ENCODE data around the gene ADAMTS9. TPM values are rescaled to one million over a fixed set of nuclear protein-coding genes. Genes with fewer than 3 reads are reported as not detected.

ADAMTS9 gene, protein sequence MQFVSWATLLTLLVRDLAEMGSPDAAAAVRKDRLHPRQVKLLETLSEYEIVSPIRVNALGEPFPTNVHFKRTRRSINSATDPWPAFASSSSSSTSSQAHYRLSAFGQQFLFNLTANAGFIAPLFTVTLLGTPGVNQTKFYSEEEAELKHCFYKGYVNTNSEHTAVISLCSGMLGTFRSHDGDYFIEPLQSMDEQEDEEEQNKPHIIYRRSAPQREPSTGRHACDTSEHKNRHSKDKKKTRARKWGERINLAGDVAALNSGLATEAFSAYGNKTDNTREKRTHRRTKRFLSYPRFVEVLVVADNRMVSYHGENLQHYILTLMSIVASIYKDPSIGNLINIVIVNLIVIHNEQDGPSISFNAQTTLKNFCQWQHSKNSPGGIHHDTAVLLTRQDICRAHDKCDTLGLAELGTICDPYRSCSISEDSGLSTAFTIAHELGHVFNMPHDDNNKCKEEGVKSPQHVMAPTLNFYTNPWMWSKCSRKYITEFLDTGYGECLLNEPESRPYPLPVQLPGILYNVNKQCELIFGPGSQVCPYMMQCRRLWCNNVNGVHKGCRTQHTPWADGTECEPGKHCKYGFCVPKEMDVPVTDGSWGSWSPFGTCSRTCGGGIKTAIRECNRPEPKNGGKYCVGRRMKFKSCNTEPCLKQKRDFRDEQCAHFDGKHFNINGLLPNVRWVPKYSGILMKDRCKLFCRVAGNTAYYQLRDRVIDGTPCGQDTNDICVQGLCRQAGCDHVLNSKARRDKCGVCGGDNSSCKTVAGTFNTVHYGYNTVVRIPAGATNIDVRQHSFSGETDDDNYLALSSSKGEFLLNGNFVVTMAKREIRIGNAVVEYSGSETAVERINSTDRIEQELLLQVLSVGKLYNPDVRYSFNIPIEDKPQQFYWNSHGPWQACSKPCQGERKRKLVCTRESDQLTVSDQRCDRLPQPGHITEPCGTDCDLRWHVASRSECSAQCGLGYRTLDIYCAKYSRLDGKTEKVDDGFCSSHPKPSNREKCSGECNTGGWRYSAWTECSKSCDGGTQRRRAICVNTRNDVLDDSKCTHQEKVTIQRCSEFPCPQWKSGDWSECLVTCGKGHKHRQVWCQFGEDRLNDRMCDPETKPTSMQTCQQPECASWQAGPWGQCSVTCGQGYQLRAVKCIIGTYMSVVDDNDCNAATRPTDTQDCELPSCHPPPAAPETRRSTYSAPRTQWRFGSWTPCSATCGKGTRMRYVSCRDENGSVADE (N-terminal part only)
- 10 to 100 TPM in 2 of 4 donors, 1 to 10 TPM in 2; 5.1 to 52.0 (median 9.5) TPM for total RNA-seq

GRCh38 chr3:64687781-64688604, at the start of gene ADAMTS9:
TSS of gene ADAMTS9 (minus strand) at chr3:64688000. CDS start at chr3:64687657, 343 bp downstream.
- no peaks in the 10 kb centered on the region for H3K36me3 ChIP-seq
- DNase-seq, result peak in 2 of 3 donors; percentile 61 to 67
- H3K27me3 ChIP-seq, result no peaks in the 10 kb centered on the region
- H3K4me1 ChIP-seq, result peaks cover 0 to 6% (median 0%) of the 10 kb centered on the region in 4 donors
- peak within 1 kb of the TSS; percentile 72 to 94 (median 86) for H3K27ac ChIP-seq
- TF ChIP-seq POLR2A (IDR thresholded peaks at IDR 0.05), result no peak
- TF ChIP-seq, protein P1, sequence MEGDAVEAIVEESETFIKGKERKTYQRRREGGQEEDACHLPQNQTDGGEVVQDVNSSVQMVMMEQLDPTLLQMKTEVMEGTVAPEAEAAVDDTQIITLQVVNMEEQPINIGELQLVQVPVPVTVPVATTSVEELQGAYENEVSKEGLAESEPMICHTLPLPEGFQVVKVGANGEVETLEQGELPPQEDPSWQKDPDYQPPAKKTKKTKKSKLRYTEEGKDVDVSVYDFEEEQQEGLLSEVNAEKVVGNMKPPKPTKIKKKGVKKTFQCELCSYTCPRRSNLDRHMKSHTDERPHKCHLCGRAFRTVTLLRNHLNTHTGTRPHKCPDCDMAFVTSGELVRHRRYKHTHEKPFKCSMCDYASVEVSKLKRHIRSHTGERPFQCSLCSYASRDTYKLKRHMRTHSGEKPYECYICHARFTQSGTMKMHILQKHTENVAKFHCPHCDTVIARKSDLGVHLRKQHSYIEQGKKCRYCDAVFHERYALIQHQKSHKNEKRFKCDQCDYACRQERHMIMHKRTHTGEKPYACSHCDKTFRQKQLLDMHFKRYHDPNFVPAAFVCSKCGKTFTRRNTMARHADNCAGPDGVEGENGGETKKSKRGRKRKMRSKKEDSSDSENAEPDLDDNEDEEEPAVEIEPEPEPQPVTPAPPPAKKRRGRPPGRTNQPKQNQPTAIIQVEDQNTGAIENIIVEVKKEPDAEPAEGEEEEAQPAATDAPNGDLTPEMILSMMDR (IDR thresholded peaks at IDR 0.05), result no peak
- H3K9me3 ChIP-seq, result no peaks in the 10 kb centered on the region
- H3K4me3 ChIP-seq, result peak within 1 kb of the TSS; percentile 29 to 68 (median 55)

DNA sequence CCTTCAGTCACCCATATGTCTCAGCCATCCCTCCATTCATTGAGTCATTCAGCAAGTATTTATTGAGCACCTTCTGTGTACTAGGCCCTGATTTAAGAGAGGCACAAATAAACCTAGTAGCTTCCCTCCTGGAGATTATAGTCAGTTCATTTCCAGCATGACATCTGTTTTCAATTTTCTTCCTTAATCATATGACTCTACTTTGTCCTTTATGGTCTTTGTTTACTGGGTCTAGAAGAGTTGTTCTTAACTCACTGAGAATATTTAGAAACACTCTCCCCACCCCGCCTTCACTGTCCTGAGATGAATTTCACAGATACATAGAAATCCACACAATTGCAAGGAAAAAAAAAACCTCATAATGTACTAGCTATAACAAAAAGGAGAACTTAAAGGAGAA, 44.8 kb upstream of the ADAMTS9 start:
- H3K27me3 ChIP-seq, result no peaks in the 10 kb centered on the region
- no peak overlapping the region for H3K27ac ChIP-seq
- no peaks in the 10 kb centered on the region for H3K36me3 ChIP-seq
- H3K4me3 ChIP-seq, result no peak overlapping the region
- no peaks in the 10 kb centered on the region for H3K9me3 ChIP-seq
- H3K4me1 ChIP-seq, result no peaks in the 10 kb centered on the region
- TF ChIP-seq, protein P1 (IDR thresholded peaks at IDR 0.05), result no peak
- TF ChIP-seq POLR2A (IDR thresholded peaks at IDR 0.05), result no peak
- DNase-seq, result no peak

- Histone ChIP-seq H3K4me1 (no peaks in the 10 kb centered on the region), H3K27me3 (no peaks in the 10 kb centered on the region), H3K9me3 (no peaks in the 10 kb centered on the region), H3K27ac (no peak overlapping the region), H3K4me3 (no peak overlapping the region), H3K36me3 (no peaks in the 10 kb centered on the region)
- TF ChIP-seq POLR2A (IDR thresholded peaks at IDR 0.05), result no peak
- TF ChIP-seq, protein P1 (IDR thresholded peaks at IDR 0.05), result no peak
- DNase-seq, result no peak
Observed at GRCh38 chr3:64730681-64731080, 42.9 kb upstream of the ADAMTS9 start.

GRCh38 chr3:64728994-64729393, 41.2 kb upstream of the ADAMTS9 start:
- Histone ChIP-seq H3K9me3 (no peaks in the 10 kb centered on the region), H3K27ac (no peak overlapping the region), H3K27me3 (no peaks in the 10 kb centered on the region), H3K4me1 (no peaks in the 10 kb centered on the region), H3K4me3 (no peak overlapping the region), H3K36me3 (no peaks in the 10 kb centered on the region)
- TF ChIP-seq, protein P1 (IDR thresholded peaks at IDR 0.05), result no peak
- no peak for TF ChIP-seq POLR2A (IDR thresholded peaks at IDR 0.05)
- DNase-seq, result no peak
